ENCODE results near the gene GFM1.

GRCh38 chr3:158717576-158717975, 73.2 kb downstream of the GFM1 start:
- no peak for TF ChIP-seq CTCF (IDR thresholded peaks at IDR 0.05)
- no peak for TF ChIP-seq EZH2 (IDR thresholded peaks at IDR 0.05)
- TF ChIP-seq EZH2phosphoT487 (IDR thresholded peaks at IDR 0.05) = no peak
